Aortic smooth muscle cell (primary cell): ENCODE measurements around the gene PRRC2C. TPM values are rescaled to one million over a fixed set of nuclear protein-coding genes. Genes with fewer than 3 reads are reported as not detected.

ENCODE experiments used
- total RNA-seq: library from RNA; depleted of rRNA; stranded (reverse); fragments of >200 nt; gene quantifications from 2 replicates; pipeline ENCODE4 v1.2.3, GENCODE V29; 2014

PRRC2C gene
- total RNA-seq = 47.7 and 57.8 TPM in 2 replicates

GRCh38 chr1:171485375-171486047 is at the start of gene PRRC2C:
Gene PRRC2C (plus strand): TSS chr1:171485530. CDS start chr1:171512089, 26,559 bp downstream.

GRCh38 chr1:171622152-171622462 is 136.8 kb downstream of the PRRC2C start, which contains the start of gene MYOCOS:
Gene MYOCOS (plus strand): TSS chr1:171622243. CDS start chr1:171623884, 1,641 bp downstream.

Other genes with a start within 250 kb of the PRRC2C start
- 0.12 TPM in 1 of 2 replicates, not detected in the other for gene FMO1, start 237.0 kb upstream of the PRRC2C start, total RNA-seq
- 4.0 and 5.0 TPM in 2 replicates for gene FMO4, start 171.3 kb upstream of the PRRC2C start, total RNA-seq
- 0.06 TPM in 1 of 2 replicates, not detected in the other for gene MYOCOS, start 136.7 kb downstream of the PRRC2C start, total RNA-seq
- 0.13 and 0.37 TPM in 2 replicates for gene MYOC, start 167.2 kb downstream of the PRRC2C start, total RNA-seq